ENCODE measurements around the gene AUTS2.

GRCh38 chr7:69619054-69619453 is 20.8 kb downstream of the AUTS2 start:
- TF ChIP-seq, protein P1, sequence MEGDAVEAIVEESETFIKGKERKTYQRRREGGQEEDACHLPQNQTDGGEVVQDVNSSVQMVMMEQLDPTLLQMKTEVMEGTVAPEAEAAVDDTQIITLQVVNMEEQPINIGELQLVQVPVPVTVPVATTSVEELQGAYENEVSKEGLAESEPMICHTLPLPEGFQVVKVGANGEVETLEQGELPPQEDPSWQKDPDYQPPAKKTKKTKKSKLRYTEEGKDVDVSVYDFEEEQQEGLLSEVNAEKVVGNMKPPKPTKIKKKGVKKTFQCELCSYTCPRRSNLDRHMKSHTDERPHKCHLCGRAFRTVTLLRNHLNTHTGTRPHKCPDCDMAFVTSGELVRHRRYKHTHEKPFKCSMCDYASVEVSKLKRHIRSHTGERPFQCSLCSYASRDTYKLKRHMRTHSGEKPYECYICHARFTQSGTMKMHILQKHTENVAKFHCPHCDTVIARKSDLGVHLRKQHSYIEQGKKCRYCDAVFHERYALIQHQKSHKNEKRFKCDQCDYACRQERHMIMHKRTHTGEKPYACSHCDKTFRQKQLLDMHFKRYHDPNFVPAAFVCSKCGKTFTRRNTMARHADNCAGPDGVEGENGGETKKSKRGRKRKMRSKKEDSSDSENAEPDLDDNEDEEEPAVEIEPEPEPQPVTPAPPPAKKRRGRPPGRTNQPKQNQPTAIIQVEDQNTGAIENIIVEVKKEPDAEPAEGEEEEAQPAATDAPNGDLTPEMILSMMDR (IDR thresholded peaks at IDR 0.05), result no peak
- no peak for TF ChIP-seq POLR2A (IDR thresholded peaks at IDR 0.05)
